ENCODE results near the gene MFSD6.
A peak's percentile ranks its signal among the peaks of the same experiment; 100 is the strongest.

MFSD6 gene

DNA sequence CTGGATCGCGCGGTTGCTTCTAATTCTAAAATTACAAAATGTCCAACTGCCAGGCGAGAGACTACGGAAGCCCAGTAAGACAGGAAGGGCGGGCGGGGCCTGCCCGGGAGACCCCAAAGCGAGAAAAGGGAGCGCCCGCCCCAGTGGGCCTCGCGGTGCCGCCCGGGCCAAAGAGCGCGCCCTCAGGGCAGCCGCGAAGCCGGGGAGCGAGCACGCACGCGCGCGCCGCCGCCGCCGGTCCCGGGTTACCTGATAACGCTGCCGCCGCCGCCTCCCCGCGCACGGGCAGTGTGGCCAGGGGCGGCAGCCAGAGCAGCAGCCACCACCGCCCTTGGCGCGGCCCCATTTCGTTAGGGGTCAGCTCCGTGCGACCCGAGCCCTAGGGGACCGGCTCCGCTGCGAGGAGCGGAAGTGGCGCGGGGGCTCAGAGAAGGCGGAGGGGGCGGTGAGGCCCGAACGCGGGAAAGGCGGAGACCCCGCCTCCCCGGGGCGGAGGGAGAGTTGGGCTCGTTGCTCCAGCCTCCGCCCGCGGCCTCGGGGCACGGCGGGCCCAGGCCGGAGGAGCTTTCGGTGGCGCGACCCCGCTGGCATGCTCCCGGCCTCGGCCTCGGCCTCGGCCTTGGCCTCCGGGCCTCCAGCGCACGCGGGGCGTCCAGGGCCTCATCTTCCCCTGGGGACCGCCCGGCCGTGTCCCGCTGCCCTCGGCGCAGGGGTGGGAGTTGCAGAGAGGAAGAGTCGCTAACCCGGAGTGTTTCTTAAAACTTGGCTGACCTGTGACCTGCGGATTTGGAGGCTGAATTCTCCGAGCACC is 126.4 kb downstream of the MFSD6 start, which contains the start of gene NEMP2:
Gene NEMP2, minus strand, starts transcription at position 413 of the 811 bp plus-strand sequence. Its CDS starts 67 bp downstream, at position 346.
- no peak for FAIRE-seq

- peak; percentile 62 for FAIRE-seq
Observed at GRCh38 chr2:190535121-190535439, 126.9 kb downstream of the MFSD6 start.

DNA sequence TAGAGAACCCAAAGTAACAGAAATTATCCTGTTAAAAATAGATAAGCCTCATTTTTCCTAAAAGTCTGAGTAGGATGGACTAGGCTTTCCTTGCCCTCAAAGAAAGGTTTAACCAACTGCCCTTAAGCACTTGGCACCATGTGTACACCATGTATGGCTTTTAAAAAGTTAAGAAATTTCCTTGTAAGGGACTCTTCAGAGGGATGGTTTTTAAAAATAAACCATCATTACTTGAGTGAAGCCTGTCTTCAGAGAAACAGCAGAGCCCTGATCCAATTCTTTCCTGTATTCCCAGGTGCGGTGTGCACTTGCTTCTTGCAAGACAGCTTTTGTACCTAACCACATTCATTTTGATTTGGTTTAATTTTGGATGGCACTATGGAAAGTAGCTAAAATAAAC is 127.4 kb downstream of the MFSD6 start:
- no peak for FAIRE-seq

- FAIRE-seq: no peak
Observed at GRCh38 chr2:190537765-190538164, 129.6 kb downstream of the MFSD6 start.

- FAIRE-seq: no peak
Observed at GRCh38 chr2:190538201-190538600, 130.0 kb downstream of the MFSD6 start.

DNA sequence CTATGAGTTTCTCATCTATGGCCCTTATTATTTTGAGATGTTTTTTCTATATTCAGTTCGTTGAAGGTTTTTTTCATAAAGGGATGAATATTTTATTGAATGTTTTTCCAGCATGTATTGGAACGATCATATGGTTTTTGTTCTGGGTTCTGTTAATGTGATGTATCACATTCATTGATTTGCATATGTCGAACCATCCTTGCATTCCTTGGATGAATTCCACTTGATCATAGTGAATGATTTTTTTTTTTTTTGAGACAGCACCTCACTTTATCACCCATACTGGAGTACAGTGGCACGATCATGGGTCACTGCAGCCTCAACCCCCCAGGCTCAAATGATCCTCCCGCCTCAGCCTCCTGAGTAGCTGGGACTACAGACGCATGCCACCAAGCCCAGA is 131.9 kb downstream of the MFSD6 start:
- no peak for FAIRE-seq

- FAIRE-seq: no peak
Observed at GRCh38 chr2:190545093-190545492, 136.9 kb downstream of the MFSD6 start.

DNA sequence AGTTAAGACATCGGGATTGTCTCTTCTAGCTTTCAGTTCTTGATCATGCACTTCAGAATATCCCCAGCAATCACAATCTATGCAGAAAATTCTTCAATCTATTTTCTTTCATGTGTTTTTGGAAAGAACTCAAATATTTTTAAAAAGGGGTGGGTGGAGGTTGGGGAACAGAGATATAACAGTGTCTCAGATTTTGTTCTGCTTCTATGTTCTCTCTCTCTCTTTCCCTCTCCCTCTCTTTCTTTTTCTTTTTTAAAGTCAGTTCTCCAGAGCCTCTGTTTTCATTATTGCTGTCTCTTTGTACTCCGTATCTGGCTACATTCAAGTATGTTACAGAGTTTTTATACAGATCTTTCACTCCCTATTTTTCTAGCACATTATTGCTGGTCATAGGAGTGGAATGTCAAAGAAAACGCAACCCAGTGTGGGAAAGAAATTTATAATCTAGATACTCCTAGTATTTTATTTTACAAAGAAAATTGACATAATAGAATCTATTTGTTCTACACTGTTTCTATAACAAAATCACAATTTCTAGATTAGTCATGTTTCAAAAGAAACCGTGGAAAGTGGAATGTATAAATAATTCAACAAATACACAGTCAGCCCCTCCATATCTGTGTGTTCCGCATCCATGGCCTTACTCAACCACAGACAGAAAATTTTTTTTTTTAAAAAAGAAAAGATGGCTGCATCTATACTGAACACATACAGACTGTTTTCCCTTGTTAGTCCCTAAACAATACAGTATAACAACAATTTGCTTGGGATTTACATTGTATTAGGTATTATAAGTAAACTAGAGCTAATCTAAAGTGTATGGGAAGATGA is 137.6 kb downstream of the MFSD6 start:
- FAIRE-seq: peak; percentile 77

DNA sequence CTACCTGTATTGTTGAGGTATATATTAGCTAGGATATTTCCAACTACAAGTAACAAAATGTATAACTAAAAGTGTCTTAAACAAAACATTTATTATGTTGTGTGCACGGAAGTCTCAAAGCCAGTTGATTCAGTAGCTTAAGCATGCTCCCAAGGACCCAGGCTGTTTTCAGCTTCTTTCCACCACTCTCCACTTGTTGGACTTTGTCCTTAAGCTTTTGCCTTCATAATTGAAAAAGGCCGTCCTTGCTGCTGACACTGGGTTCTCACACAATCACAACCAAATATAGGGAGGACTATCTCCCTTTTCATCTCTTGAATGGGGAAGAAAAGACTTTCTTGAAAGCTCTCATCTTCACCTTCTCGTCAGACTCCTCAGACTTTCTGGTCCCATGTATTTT is 138.6 kb downstream of the MFSD6 start:
- no peak for FAIRE-seq

GRCh38 chr2:190547886-190548285 is 139.7 kb downstream of the MFSD6 start:
- no peak for FAIRE-seq

DNA sequence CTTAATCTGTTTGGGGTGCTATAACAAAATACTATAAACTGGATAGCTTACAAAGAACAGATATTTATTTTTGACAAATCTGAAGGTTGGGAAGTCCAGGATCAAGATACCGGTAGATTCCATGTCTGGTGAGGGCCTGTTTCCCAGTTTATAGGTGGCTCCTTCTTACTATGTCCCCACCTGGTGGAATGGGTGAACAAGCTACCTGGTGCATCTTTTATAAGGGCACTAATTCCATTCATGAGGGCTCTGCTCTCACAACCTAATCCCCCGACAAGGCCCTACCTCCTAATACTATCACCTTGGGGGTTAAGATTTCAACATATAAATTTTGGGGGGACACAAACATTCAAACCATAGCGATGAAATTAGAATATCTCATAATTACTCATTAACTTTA is 142.0 kb downstream of the MFSD6 start:
- FAIRE-seq: no peak

All from endometrium (tissue), 2 donors.